Measurements from ENCODE around the gene SUN5. TPM values are rescaled to one million over a fixed set of nuclear protein-coding genes. Genes with fewer than 3 reads are reported as not detected.

The SUN5 gene
- total and polyA plus RNA-seq, 2 donors (not counting 3 experiments of a cell fraction or from before 2014, with no cell fraction given), result not detected

DNA sequence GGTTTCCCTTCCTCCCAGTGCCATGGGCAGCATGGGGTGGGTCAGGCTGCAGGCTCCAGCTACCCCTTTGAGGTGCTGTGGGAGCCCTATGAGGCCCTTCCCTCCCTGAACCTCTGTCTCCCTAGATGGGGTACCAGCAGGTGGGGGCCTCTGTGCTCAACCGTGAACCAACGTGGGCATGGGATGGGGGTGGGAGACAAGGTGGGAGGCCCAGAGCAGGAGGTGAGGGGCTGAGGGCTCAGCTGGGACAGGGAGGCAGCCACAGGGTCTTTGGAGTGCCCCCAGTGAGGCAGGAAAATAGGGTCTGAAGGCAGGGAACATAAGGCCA lies 33.3 kb downstream of the SUN5 start:
- Histone ChIP-seq H3K79me2 (ENCODE audit: control insufficient read depth, insufficient read depth, low read length) (no peaks in the 10 kb centered on the region), H3K4me1 (ENCODE audit: control insufficient read depth, extremely low read depth, insufficient read depth, low read length) (peaks cover 14% of the 10 kb centered on the region), H3K9ac (replicated peaks; ENCODE audit: extremely low read depth, insufficient read depth, low read length) (no peak overlapping the region), H3K9me3 (replicated peaks; ENCODE audit: control insufficient read depth, insufficient read depth, low read length) (no peaks in the 10 kb centered on the region), H3K4me3 (replicated peaks in 1 of 3; ENCODE audit: insufficient read depth in 1 of 3, low read depth in 1 of 3, low read length in 3 of 3) (no peak overlapping the region), H3K36me3 (ENCODE audit: control insufficient read depth in 2 of 2, extremely low read depth in 1 of 2, insufficient read depth in 2 of 2, low read length in 2 of 2) (no peaks in the 10 kb centered on the region), H3K27me3 (ENCODE audit: control insufficient read depth in 2 of 2, insufficient read depth in 2 of 2, low read length in 2 of 2) (no peaks in the 10 kb centered on the region), H3K9me1 (replicated peaks; ENCODE audit: control insufficient read depth, extremely low read depth, insufficient read depth, low read length) (no peaks in the 10 kb centered on the region), H3K27ac (ENCODE audit: insufficient read depth, low read depth, low read length) (no peak overlapping the region), H3K4me2 (ENCODE audit: insufficient read depth, low read length) (no peak overlapping the region), H2AFZ (ENCODE audit: low read depth, low read length) (no peak overlapping the region), H4K20me1 (replicated peaks; ENCODE audit: control insufficient read depth, extremely low read depth, insufficient read depth, low read length) (no peaks in the 10 kb centered on the region)
- ChIA-PET POLR2A (no interaction called here), CTCF (interaction anchor here (1.0 to 1.1 kb wide), 2 partner anchors 22 to 25 kb away, joined by 3 to 4 read pairs; no protein-coding TSS in a partner anchor)
- TF ChIP-seq MYC (IDR thresholded peaks at IDR 0.05; ENCODE audit: low read depth, low read length) (no peak), CTCF (IDR thresholded peaks at IDR 0.05; ENCODE audit: extremely low read depth in 1 of 2, insufficient read depth in 1 of 2, low read depth in 1 of 2, low read length in 2 of 2) (no peak), FOS (IDR thresholded peaks at IDR 0.05; ENCODE audit: borderline replicate concordance, insufficient read depth, low read length) (no peak), EZH2 (IDR thresholded peaks at IDR 0.05; ENCODE audit: borderline replicate concordance, low read depth, low read length, severe bottlenecking) (no peak), POLR2A (IDR thresholded peaks at IDR 0.05; ENCODE audit: low read depth, low read length) (no peak), JUN (IDR thresholded peaks at IDR 0.05; ENCODE audit: borderline replicate concordance, insufficient read depth, insufficient read length, low read depth) (no peak), POLR2AphosphoS5 (IDR thresholded peaks at IDR 0.05; ENCODE audit: insufficient read depth, low read depth, low read length) (no peak), GATA2 (IDR thresholded peaks at IDR 0.05; ENCODE audit: insufficient read depth, insufficient read length, low read depth, low read length) (no peak)
- TF ChIP-seq, protein P1, sequence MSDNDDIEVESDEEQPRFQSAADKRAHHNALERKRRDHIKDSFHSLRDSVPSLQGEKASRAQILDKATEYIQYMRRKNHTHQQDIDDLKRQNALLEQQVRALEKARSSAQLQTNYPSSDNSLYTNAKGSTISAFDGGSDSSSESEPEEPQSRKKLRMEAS (IDR thresholded peaks at IDR 0.05; ENCODE audit: insufficient read depth, insufficient read length), result no peak
- intact Hi-C loops (cut with micrococcal nuclease), result no loop called here
- dilution Hi-C loops (cut with MboI; ENCODE audit: extremely low pct_ligation_motif_present, low sequenced_read_pairs), result no loop called here
- DNase-seq (ENCODE audit: low read depth, low spot score) (no peak), FAIRE-seq (no peak)
- BruUV-seq (replicated peaks), result no TSS peak
